Measurements from ENCODE around the gene PKD2. TPM values are rescaled to one million over a fixed set of nuclear protein-coding genes. Genes with fewer than 3 reads are reported as not detected.

The PKD2 gene
- total and polyA plus RNA-seq, 2 of the 13 experiments (the other 11 are each of a cell fraction or from before 2014, with no cell fraction given) = 5.6 to 9.1 TPM

DNA sequence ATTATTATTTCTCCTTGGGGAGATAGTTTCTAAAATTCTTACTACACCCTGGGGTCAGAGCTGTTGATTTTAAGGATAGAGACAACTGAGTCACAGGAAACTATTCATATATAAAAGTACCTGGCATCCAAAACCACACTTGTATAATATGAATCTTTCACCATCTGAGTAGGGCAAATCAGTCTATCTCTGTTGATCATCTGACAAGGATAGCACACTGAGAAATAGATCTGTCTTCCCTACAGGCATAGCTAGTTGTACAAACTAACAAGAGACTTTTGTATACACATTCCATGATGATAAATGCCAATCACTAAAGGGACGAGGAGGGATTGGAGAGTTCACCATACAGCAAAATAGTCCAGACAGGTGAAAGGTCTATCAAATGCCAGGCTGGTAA is 30.0 kb downstream of the PKD2 start:
- H3K9ac ChIP-seq (ENCODE audit: insufficient read depth, low read depth, low read length) = no peak overlapping the region
- no peaks in the 10 kb centered on the region for H3K79me2 ChIP-seq (ENCODE audit: insufficient read depth, low read length)
- TF ChIP-seq, protein P1, sequence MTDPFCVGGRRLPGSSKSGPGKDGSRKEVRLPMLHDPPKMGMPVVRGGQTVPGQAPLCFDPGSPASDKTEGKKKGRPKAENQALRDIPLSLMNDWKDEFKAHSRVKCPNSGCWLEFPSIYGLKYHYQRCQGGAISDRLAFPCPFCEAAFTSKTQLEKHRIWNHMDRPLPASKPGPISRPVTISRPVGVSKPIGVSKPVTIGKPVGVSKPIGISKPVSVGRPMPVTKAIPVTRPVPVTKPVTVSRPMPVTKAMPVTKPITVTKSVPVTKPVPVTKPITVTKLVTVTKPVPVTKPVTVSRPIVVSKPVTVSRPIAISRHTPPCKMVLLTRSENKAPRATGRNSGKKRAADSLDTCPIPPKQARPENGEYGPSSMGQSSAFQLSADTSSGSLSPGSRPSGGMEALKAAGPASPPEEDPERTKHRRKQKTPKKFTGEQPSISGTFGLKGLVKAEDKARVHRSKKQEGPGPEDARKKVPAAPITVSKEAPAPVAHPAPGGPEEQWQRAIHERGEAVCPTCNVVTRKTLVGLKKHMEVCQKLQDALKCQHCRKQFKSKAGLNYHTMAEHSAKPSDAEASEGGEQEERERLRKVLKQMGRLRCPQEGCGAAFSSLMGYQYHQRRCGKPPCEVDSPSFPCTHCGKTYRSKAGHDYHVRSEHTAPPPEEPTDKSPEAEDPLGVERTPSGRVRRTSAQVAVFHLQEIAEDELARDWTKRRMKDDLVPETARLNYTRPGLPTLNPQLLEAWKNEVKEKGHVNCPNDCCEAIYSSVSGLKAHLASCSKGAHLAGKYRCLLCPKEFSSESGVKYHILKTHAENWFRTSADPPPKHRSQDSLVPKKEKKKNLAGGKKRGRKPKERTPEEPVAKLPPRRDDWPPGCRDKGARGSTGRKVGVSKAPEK (CRISPR knock-in tag; IDR thresholded peaks at IDR 0.05; ENCODE audit: borderline replicate concordance) = no peak
- no peak for TF ChIP-seq SYNCRIP (IDR thresholded peaks at IDR 0.05; ENCODE audit: insufficient read depth, low read depth, low read length)
- no peak for TF ChIP-seq GTF3A (CRISPR knock-in tag; conservative IDR thresholded peaks at IDR 0.05)
- TF ChIP-seq ZNF224 (CRISPR knock-in tag; IDR thresholded peaks at IDR 0.05) = no peak
- TF ChIP-seq ZNF761 (CRISPR knock-in tag; conservative IDR thresholded peaks at IDR 0.05) = no peak
- TF ChIP-seq RXRA (CRISPR knock-in tag; IDR thresholded peaks at IDR 0.05) = no peak
- TF ChIP-seq U2AF1 (optimal IDR thresholded peaks at IDR 0.05; ENCODE audit: low read depth, low read length) = no peak
- TF ChIP-seq HOXA7 (CRISPR knock-in tag; IDR thresholded peaks at IDR 0.05) = no peak
- TF ChIP-seq ZNF543 (CRISPR knock-in tag; IDR thresholded peaks at IDR 0.05) = no peak
- TF ChIP-seq ZNF572 (CRISPR knock-in tag; IDR thresholded peaks at IDR 0.05) = no peak
- TF ChIP-seq, protein P2, sequence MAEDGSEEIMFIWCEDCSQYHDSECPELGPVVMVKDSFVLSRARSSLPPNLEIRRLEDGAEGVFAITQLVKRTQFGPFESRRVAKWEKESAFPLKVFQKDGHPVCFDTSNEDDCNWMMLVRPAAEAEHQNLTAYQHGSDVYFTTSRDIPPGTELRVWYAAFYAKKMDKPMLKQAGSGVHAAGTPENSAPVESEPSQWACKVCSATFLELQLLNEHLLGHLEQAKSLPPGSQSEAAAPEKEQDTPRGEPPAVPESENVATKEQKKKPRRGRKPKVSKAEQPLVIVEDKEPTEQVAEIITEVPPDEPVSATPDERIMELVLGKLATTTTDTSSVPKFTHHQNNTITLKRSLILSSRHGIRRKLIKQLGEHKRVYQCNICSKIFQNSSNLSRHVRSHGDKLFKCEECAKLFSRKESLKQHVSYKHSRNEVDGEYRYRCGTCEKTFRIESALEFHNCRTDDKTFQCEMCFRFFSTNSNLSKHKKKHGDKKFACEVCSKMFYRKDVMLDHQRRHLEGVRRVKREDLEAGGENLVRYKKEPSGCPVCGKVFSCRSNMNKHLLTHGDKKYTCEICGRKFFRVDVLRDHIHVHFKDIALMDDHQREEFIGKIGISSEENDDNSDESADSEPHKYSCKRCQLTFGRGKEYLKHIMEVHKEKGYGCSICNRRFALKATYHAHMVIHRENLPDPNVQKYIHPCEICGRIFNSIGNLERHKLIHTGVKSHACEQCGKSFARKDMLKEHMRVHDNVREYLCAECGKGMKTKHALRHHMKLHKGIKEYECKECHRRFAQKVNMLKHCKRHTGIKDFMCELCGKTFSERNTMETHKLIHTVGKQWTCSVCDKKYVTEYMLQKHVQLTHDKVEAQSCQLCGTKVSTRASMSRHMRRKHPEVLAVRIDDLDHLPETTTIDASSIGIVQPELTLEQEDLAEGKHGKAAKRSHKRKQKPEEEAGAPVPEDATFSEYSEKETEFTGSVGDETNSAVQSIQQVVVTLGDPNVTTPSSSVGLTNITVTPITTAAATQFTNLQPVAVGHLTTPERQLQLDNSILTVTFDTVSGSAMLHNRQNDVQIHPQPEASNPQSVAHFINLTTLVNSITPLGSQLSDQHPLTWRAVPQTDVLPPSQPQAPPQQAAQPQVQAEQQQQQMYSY (CRISPR knock-in tag; IDR thresholded peaks at IDR 0.05) = no peak
- no peak for TF ChIP-seq CREB1 (IDR thresholded peaks at IDR 0.05)
- TF ChIP-seq CREB1 (CRISPR knock-in tag; IDR thresholded peaks at IDR 0.05) = no peak
- TF ChIP-seq KLF16 (CRISPR knock-in tag; IDR thresholded peaks at IDR 0.05) = no peak
- TF ChIP-seq DNMT1 (CRISPR knock-in tag; IDR thresholded peaks at IDR 0.05) = no peak
- TF ChIP-seq, protein P3, sequence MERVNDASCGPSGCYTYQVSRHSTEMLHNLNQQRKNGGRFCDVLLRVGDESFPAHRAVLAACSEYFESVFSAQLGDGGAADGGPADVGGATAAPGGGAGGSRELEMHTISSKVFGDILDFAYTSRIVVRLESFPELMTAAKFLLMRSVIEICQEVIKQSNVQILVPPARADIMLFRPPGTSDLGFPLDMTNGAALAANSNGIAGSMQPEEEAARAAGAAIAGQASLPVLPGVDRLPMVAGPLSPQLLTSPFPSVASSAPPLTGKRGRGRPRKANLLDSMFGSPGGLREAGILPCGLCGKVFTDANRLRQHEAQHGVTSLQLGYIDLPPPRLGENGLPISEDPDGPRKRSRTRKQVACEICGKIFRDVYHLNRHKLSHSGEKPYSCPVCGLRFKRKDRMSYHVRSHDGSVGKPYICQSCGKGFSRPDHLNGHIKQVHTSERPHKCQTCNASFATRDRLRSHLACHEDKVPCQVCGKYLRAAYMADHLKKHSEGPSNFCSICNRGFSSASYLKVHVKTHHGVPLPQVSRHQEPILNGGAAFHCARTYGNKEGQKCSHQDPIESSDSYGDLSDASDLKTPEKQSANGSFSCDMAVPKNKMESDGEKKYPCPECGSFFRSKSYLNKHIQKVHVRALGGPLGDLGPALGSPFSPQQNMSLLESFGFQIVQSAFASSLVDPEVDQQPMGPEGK (CRISPR knock-in tag; IDR thresholded peaks at IDR 0.05) = no peak
- TF ChIP-seq ZFP62 (CRISPR knock-in tag; IDR thresholded peaks at IDR 0.05) = no peak
- no peak for TF ChIP-seq ZZZ3 (CRISPR knock-in tag; IDR thresholded peaks at IDR 0.05; ENCODE audit: borderline replicate concordance)
- TF ChIP-seq LCORL (IDR thresholded peaks at IDR 0.05) = no peak
- no peak for TF ChIP-seq LCORL (CRISPR knock-in tag; IDR thresholded peaks at IDR 0.05)
- no peaks in the 10 kb centered on the region for H4K20me1 ChIP-seq (ENCODE audit: insufficient read depth, low read length)
- ATAC-seq = no peak
- H3K4me1 ChIP-seq (ENCODE audit: insufficient read depth, low read length) = peaks cover 16% of the 10 kb centered on the region
- no peaks in the 10 kb centered on the region for H3K9me3 ChIP-seq (ENCODE audit: low read length)
- no peak overlapping the region for H2AFZ ChIP-seq (ENCODE audit: low read length)
- no peak overlapping the region for H3K27ac ChIP-seq (ENCODE audit: extremely low read length, insufficient read depth, low read length)
- CTCF ChIA-PET (ENCODE audit: low intra/inter-chr PET ratio, low total read pairs) = no interaction called here
- in situ Hi-C loops (cut with HindIII; ENCODE audit: extremely low pct_ligation_motif_present, low pct_unique_long_range_greater_than_20kb) = loop anchor here (10.0 kb wide), 1 partner anchor 477 kb away; no protein-coding TSS in a partner anchor
- peaks cover 10 to 47% of the 10 kb centered on the region in 2 experiments for H3K36me3 ChIP-seq (replicated peaks in 1 of 2; ENCODE audit: control insufficient read depth in 1 of 2, insufficient read depth in 2 of 2, low read length in 2 of 2)
- H3K4me3 ChIP-seq (replicated peaks in 1 of 3; ENCODE audit: insufficient read depth in 1 of 3, low read depth in 2 of 3, low read length in 3 of 3) = no peak overlapping the region
- intact Hi-C loops (cut with micrococcal nuclease; ENCODE audit: unreplicated experiment) = no loop called here
- FAIRE-seq = no peak
- no peaks in the 10 kb centered on the region for H3K27me3 ChIP-seq (ENCODE audit: control insufficient read depth in 1 of 2, insufficient read depth in 2 of 2, low read length in 2 of 2)
- DNase-seq (ENCODE audit: low spot score) = no peak
- POLR2A ChIA-PET = no interaction called here
- WGBS (ENCODE audit: low lambda C conversion rate) = 80% methylated on average over 1 of the region's 1 CpG
- no TSS peak for BruUV-seq (replicated peaks)
- no peak overlapping the region for H3K4me2 ChIP-seq (ENCODE audit: low read depth, low read length)

Measured in HepG2 (cell line).